KOPT-K1 (cell line): Measurements from ENCODE around the gene DNAJB6.

Experiments used
- H3K27ac ChIP-seq: fragments of 200-600 bp; sonication (generic); 2 replicates; pipeline ENCODE4 v1.5.1; 2016; ENCODE audit warnings: antibody characterized with exemption, mild to moderate bottlenecking, low read depth, low read length; ENCODE audit not compliant: poor library complexity, severe bottlenecking
- H3K36me3 ChIP-seq: fragments of 200-600 bp; sonication (generic); 2 replicates; pipeline ENCODE4 v1.5.1; 2017; ENCODE audit warnings: antibody characterized with exemption, mild to moderate bottlenecking, low read length, moderate library complexity; ENCODE audit not compliant: insufficient read depth
- H3K9me3 ChIP-seq: fragments of 200-600 bp; sonication (generic); 2 replicates; pipeline ENCODE4 v1.5.1; 2017; ENCODE audit warnings: antibody characterized with exemption, low read length, mild to moderate bottlenecking; ENCODE audit not compliant: insufficient read depth, poor library complexity, severe bottlenecking

DNAJB6 gene

DNA sequence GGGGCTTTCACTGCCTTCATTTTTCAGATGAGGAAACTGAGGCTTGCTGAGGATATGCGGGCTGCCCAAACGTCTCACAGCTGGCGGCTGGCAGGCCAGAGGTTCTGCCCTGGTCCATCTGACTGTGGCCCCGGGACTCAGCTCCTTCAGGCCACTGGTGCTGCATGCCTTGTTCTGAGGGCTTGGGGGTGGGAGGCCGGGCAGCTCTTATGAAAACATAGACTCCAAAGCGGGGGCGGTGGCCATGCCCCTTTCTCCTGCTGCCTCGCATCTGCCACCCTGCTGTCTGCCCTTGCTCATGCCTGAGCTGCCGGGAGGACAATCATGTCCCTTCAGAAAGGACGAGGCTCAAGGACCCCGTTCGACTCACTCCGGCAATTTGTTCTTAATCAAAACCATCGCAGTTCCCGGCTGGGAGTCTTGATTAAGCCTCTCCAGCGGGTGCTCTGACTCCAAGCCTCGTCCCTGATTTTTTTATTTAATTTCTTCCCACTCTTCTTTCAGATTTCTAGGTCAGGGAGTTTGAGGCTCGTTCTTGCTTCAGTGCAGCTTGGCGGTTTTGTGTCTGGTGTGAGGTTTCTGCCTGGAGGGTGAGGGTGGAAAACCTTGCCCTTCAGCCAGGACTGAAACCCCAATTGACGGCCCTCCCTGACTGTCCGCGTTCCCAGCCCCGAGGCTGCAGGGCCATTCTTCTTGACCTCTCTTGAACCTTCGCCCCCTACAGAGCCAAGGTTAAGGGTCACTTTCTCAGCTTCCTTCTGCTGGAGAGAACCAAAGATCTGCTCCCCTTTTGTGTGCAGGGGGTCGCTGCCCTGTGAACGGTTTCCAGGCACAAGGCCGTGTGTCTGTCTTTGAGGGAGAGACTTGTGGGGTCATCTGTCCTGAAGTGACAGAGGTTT, 120.8 kb downstream of the DNAJB6 start:
- H3K27ac ChIP-seq, result no peak overlapping the region
- no peaks in the 10 kb centered on the region for H3K36me3 ChIP-seq

DNA sequence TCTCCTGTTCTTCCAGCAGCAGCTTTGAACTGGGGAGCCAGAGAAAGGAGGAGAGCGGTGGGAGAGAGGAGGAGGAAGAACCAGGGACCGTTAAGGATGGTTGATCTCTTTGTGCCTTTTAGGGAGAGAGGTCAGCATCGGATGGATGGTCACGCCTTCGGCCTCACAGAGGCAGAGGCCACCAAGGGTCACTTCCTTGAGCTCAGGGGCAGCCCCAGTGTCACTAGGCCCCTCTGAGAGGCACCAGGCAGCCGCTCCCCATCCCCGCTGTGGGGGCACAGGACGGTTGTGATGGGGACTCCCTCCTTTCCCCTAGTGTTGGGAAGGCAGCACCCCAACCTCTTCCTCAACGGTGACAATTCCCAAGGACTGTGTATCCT, 121.4 kb downstream of the DNAJB6 start:
- Histone ChIP-seq H3K27ac (no peak overlapping the region), H3K36me3 (no peaks in the 10 kb centered on the region), H3K9me3 (peaks cover 23% of the 10 kb centered on the region)

More for the DNA sequence above, 120.8 kb downstream of the DNAJB6 start:
- H3K9me3 ChIP-seq, result peaks cover 24% of the 10 kb centered on the region

DNA sequence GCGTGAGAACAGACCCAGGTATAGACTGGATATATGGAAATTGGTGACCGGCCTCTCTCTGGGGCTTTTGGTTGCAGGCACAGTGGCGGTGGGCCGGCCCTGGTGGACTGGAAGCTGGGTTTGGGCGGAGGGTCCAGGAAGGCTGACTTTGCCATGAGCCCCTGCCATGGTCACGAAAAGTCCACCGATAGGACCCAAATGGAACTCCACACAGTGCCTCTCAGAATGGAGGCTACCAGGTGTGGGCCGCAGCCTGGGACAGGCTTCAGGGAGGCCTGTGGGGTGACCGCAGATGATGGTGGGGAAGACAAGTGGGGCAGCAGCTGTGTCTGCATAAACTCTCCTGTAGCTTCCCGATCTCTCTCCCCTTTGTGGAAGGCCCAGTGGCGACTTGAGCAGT, 123.2 kb downstream of the DNAJB6 start:
- Histone ChIP-seq H3K27ac (no peak overlapping the region), H3K36me3 (no peaks in the 10 kb centered on the region), H3K9me3 (peaks cover 9% of the 10 kb centered on the region)

DNA sequence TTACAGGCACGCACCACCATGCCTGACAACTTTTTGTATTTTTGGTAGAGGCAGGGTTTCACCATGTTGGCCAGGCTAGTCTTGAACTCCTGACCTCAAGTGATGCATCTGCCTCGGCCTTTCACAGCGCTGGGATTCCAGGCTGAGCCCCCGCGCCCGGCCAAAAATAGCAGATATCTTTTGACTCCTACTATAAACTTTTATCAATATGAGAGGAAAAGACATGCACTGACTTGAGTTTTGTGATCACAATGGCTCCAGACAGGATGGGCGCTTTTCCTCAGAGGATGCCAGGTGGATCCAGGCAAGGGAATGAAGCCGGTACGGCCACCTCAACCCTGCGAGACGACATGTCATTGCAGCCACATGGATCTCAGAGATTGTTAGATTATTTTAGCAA, 123.9 kb downstream of the DNAJB6 start:
- H3K9me3 ChIP-seq, result peaks cover 4% of the 10 kb centered on the region
- no peaks in the 10 kb centered on the region for H3K36me3 ChIP-seq
- no peak overlapping the region for H3K27ac ChIP-seq

DNA sequence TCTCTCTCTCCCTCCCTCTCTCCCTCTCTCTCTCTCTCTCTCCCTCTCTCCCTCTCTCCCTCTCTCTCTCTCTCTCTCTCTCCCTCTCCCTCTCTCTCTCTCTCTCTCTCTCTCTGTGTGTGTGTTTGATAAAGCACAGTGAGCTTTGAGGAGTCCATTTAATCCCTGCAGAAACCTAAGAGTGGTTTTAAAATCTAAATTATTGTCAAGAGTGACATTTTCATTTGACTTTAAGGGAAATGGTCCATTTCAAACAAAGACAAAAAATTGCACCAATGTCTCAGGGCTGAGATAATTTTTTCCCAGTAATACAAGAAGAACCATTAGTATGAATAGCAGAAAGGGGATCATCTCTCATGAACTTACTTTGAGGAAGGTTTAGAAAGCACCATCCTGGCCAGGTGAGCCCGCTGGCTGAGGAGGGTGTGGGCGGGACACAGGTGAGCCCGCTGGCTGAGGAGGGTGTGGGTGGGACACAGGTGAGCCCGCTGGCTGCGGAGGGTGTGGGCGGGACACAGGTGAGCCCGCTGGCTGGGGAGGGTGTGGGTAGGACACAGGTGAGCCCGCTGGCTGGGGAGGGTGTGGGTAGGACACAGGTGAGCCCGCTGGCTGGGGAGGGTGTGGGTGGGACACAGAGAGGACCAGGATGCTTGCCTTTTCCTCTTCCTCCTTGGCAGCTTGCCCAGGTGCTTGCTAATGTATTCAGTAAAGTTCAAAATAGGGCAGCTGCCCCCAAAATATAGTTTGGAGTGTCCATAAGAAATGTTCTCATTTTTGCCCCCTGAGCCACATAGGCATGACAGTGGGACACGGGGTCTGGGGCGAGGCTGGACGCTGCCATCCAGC, 125.0 kb downstream of the DNAJB6 start:
- no peak overlapping the region for H3K27ac ChIP-seq
- no peaks in the 10 kb centered on the region for H3K9me3 ChIP-seq
- H3K36me3 ChIP-seq, result no peaks in the 10 kb centered on the region

DNA sequence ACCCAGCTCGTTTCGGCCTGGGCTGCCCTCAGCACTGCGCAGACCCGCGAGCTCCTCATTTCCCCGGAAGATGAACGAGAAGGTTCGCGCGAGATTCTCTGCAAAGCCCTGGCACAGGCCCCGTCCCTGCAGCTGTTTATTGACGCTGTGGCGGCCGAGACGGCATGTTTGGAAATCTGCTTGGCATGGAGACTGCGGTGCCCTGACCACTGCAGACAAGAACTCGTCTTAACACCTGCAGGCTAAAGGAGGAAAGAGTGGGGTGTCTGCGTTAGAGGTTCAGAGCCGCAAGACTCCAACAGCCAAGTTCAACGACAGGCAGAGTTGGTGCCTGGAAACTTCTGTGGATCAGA, 125.6 kb downstream of the DNAJB6 start:
- no peaks in the 10 kb centered on the region for H3K9me3 ChIP-seq
- H3K36me3 ChIP-seq, result no peaks in the 10 kb centered on the region
- H3K27ac ChIP-seq, result no peak overlapping the region

DNA sequence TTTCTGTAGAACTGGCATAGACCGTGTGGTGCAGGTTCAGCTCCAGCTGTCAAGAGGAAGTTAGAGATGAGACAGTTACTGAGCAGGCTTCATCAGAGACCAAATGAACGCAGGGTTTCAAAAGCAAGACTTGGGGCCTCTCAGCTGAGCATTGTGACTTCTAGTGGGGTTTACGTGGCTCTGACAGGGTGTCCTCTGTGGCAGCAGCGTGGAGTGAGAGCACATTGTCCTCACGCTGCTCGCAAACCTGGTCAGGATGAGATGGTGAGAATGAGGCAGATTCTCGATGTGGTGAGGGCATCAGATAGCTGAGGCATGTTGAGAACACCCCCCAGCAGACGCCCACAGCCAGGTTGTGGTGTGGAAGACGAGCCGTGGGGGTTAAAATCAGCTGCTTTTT, 126.0 kb downstream of the DNAJB6 start:
- no peaks in the 10 kb centered on the region for H3K9me3 ChIP-seq
- H3K27ac ChIP-seq, result no peak overlapping the region
- H3K36me3 ChIP-seq, result no peaks in the 10 kb centered on the region

DNA sequence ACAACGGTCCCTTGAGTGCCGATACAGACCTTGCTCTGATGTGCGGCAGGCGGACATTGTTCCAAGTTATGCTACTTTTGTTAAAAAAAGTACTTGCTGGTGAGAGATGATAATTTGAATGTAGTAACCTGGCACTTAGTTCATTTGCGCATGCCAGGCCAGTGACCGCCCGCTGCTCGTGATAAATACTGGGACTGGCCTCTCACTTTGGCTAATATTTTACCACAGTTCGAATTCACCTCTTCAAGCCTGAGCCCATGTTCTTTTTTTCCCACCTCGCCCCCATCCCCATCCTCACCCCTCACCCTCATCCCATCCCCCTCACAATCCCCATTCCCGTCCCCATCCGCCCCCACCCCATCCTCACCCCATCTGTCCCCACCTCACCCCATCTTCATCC, 126.4 kb downstream of the DNAJB6 start:
- no peaks in the 10 kb centered on the region for H3K9me3 ChIP-seq
- H3K36me3 ChIP-seq, result no peaks in the 10 kb centered on the region
- no peak overlapping the region for H3K27ac ChIP-seq

DNA sequence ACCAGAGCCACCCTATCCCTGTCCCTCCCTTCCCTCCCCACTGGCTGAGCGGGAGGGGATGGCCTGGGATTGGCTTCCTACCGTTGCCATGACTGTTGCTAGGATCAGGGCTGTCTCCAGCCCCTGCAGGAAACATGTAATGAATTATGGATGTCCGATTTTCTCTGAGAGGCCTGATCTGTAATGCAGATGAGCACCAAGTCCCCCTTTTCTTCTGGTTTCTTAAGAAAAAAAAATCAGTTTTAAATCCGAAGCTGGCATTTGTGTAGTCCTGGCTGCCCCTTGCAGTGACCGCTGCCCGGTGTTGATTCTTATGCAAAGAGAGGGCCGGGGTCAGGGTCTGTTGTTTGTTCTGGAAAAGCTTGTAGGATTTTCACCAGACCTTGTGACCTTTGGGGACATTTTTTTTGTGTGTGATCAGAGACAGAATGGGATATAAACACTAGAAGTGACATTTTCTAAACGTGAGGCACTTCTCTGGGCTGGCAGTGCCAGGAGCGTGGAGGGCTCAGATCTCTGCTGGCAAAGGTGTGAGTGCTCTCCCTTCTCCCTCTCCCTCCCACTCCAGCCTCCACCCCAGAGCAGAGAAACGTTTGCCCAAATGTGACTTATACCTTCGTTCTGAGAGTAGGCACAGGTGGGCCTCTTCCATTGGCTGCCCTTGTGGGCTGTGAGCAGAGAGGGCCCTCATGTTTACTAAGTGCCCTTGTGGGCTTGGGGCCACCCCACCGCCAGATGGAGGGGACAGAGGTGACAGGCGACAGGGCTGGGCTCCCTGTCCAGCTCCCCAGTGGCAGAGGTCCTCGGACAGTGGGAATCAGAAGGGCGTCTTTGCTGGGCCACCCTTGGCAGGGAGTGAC, 127.5 kb downstream of the DNAJB6 start:
- H3K27ac ChIP-seq, result no peak overlapping the region
- H3K36me3 ChIP-seq, result no peaks in the 10 kb centered on the region
- H3K9me3 ChIP-seq, result no peaks in the 10 kb centered on the region

DNA sequence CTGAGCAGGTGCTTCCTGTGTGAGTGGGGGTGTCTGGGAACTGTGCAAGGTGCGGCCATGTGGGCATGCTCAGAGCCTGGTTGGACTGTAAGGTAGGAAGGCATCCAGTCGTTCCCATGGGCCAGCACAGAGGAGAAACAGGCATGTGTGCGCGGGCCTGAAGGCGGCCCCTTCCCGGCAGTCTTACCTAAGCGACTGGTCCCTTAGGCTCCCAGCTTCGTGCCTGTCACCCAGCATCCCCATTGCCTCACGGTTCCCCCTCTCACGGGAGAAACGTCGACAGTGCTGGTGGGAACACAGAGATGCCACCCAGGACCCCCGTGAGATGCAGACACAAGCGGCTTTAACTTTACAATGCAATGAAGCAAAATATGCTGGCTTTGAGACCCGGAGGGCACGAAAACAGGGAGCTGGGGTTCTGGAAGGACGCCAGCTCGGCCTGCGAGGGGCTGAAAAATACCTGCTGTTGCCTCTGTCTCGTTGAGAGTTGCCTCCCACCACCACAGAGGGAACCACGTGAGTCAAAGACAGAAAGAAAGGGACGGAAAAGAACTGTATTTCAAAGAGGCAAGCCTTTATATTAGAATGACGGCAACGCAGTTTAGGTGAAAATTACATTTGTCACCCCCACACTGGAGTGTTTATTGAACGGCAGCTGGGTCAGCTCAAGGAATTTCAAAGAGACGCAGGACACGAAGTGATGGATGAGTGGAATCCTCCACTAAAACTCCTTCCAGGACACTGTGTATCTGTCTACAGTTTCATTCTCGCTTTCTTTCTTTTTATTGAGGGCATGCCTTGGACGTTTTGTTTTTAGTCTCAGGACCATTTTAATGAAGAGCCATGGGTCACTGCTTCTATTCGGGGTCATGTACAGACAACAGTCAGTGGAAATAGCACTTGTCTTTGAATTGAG, 128.4 kb downstream of the DNAJB6 start:
- Histone ChIP-seq H3K36me3 (no peaks in the 10 kb centered on the region), H3K27ac (no peak overlapping the region), H3K9me3 (no peaks in the 10 kb centered on the region)

DNA sequence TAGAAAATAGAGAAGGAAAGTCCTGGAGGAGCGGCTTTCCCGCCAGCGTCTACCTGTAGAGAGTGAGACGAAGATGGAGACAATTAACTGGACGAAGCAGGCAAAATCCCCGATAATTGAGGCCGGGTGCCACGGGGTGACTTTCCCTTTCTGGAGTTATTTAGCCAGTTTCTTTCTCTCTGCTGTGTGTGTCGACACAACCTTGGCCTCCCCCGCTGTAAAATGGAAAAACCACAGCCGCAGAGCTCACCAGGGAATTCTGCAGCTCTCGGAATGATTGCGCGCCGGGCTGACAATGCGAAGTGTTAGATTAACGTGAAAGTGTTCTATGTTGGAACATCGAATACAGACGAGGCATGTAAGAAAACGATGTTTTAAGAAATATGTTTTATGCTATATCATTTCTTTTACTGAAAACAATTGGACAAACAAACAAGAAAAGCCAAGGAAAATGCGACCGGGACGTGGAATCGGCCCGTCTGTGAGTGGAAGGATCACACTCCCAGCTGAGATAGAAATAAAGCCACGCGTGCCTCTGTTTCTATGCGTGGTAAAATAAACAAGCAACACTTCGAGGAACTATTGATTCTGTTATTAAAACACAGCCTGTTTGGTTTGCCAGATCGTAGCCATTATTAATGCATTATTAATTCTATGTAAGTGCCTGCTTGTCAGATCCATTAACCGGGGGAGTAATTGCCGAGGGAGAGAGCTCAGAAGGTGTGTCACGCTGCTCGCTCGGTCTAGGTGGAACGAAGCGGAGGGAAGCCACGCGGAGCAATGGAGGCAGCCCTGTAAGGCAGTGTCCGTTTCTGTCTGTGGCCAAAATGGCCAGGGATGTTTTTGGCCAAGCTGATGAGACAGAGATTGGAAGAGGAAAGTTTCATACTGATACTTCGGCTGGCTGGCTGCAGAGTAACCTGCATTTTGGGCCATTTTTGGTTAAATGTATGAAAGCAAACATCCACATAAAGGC, 129.4 kb downstream of the DNAJB6 start:
- Histone ChIP-seq H3K9me3 (no peaks in the 10 kb centered on the region), H3K27ac (no peak overlapping the region), H3K36me3 (no peaks in the 10 kb centered on the region)

DNA sequence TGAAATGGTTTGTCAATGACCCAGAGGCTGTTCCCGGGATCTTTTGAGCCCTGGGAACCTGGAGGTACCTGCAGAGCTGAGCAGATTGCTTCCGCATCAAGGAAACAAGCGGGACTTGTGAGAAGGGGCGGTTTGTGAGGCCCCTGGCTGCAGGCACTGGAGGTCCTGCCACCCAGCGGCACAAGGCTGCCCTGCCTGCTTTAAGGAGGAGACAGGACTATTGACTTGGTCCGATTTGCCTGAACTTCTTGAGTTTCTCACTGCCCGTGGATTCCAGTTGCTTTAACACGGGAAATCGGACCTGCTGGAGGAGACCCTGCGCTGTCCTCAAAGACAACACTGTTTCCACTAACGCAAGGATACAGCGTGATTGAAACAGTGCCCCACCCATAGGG, 130.1 kb downstream of the DNAJB6 start:
- no peak overlapping the region for H3K27ac ChIP-seq
- H3K36me3 ChIP-seq, result no peaks in the 10 kb centered on the region
- no peaks in the 10 kb centered on the region for H3K9me3 ChIP-seq
